ENCODE measurements around the gene RPS13.
"Not testable (repeated sequence)": the region's sequence is repeated elsewhere in the genome, so short reads cannot be mapped to it uniquely, and the experiment has no call there.

Gene RPS13

GRCh38 chr11:17034027-17034426 is 43.4 kb downstream of the RPS13 start:
- not testable (repeated sequence) for DNase-seq

GRCh38 chr11:17026487-17027082 is 50.9 kb downstream of the RPS13 start:
- no peak for DNase-seq

- DNase-seq, result no peak
Measured at GRCh38 chr11:17024924-17025323, 52.5 kb downstream of the RPS13 start.
